SU-DHL-6 (cell line): Measurements from ENCODE around the gene KCNAB3.
"Not testable (repeated sequence)": the region's sequence is repeated elsewhere in the genome, so short reads cannot be mapped to it uniquely, and the experiment has no call there.

ENCODE experiments used
- H2AFZ ChIP-seq: fragments of 200-600 bp; sonication (generic); 2 replicates; pipeline ENCODE4 v1.6.1; 2014; ENCODE audit warnings: low read depth, mild to moderate bottlenecking, moderate library complexity, mixed read lengths, antibody characterized with exemption, low read length; ENCODE audit not compliant: severe bottlenecking
- H3F3A ChIP-seq: fragments of 200-600 bp; shearing (Covaris generic); 2 replicates; pipeline ENCODE4 v1.6.0; 2016; ENCODE audit warnings: antibody characterized with exemption, mild to moderate bottlenecking; ENCODE audit not compliant: insufficient read depth
- H3K27ac ChIP-seq: fragments of 200-600 bp; sonication (generic); 2 replicates; pipeline ENCODE4 v1.5.1; 2016; ENCODE audit warnings: low read depth, mild to moderate bottlenecking, low read length, moderate library complexity, mixed read lengths
- H3K27me3 ChIP-seq: fragments of 200-600 bp; sonication (generic), shearing (Covaris generic); 2 replicates; pipeline ENCODE4 v1.6.0; 2014; ENCODE audit warnings: mild to moderate bottlenecking, low read length
- H3K36me3 ChIP-seq: fragments of 200-600 bp; sonication (generic); 2 replicates; pipeline ENCODE4 v1.6.1; 2014; ENCODE audit warnings: mild to moderate bottlenecking, low read length, mixed read lengths
- H3K4me2 ChIP-seq: fragments of 300-600, 200-600 bp; shearing (Covaris generic), sonication (generic); 2 replicates; pipeline ENCODE4 v1.6.0; 2014; ENCODE audit warnings: low read length, low read depth, mild to moderate bottlenecking; ENCODE audit not compliant: poor library complexity, severe bottlenecking
- H3K4me3 ChIP-seq: fragments of 200-600 bp; sonication (generic); 2 replicates; pipeline ENCODE4 v1.5.1; 2014; ENCODE audit warnings: antibody characterized with exemption, low read length, mild to moderate bottlenecking, mixed read lengths; ENCODE audit not compliant: insufficient read depth, poor library complexity, severe bottlenecking
- H3K79me2 ChIP-seq: fragments of 200-600 bp; sonication (generic); 2 replicates; pipeline ENCODE4 v1.6.1; 2014; ENCODE audit warnings: mild to moderate bottlenecking, low read length, moderate library complexity; ENCODE audit not compliant: insufficient read depth
- H3K9ac ChIP-seq: fragments of 200-600 bp; sonication (generic); 2 replicates; pipeline ENCODE4 v1.7.0; 2014; ENCODE audit warnings: mild to moderate bottlenecking, low read length
- H3K9me2 ChIP-seq: fragments of 200-600 bp; sonication (generic); replicated peaks from 2 replicates; pipeline ENCODE4 v1.6.1; 2014; ENCODE audit warnings: low read length; ENCODE audit not compliant: insufficient read depth
- H3K9me3 ChIP-seq: fragments of 200-600 bp; sonication (generic); 2 replicates; pipeline ENCODE4 v1.6.1; 2014; ENCODE audit warnings: low read length, mixed read lengths; ENCODE audit not compliant: insufficient read depth
- H4K20me1 ChIP-seq: fragments of 200-600 bp; sonication (generic); 2 replicates; pipeline ENCODE4 v1.6.1; 2014; ENCODE audit warnings: low read depth, mild to moderate bottlenecking, antibody characterized with exemption, low read length, moderate library complexity, mixed read lengths
- EZH2phosphoT487 ChIP-seq: fragments of 200-600 bp; sonication (generic), shearing (Covaris generic); conservative IDR thresholded peaks from 2 replicates; pipeline ENCODE4 v1.6.1; 2018; ENCODE audit warnings: mild to moderate bottlenecking, antibody characterized with exemption, low read length, moderate library complexity, mixed read lengths
- TF ChIP-seq, protein P1 (sequence below): fragments of 200-600 bp; sonication (generic); IDR thresholded peaks from one replicate; pipeline ENCODE4 v1.5.1; 2017; ENCODE audit warnings: antibody characterized with exemption, mild to moderate bottlenecking, low read length, moderate library complexity; ENCODE audit not compliant: insufficient read depth, poor library complexity, severe bottlenecking

Gene KCNAB3

DNA sequence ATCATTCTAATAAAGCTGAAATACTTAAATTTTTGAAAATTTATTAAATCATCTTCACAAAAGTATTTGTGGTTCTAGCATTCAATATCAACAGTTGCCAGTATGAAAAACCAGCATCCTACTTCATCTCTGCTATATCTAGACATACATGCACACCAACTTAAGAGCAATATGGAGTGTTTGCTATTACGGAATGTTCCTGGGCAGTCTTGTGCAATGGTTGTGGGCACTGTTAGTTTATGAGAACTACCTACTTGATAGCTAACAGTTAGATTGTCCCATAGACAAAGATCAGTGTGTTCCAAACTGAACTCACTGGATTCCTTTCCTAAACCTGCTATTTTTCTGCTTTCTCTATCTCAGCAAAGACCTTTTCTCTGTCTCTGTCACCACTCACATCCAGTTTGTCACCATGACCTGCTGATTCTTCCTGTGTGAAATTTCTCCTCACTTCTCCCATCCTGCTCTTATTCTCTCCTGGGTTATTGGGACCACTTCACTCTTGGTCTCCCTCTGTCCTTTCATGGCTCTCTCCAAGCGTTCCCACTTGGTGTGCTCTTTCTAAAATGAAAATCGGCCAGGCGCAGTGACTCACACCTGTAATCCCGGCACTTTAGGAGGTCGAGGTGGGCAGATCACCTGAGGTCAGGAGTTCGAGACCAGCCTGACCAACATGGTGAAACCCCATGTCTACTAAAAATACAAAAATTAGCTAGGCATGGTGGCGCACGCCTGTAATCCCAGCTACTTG lies 30.0 kb upstream of the KCNAB3 start:
- Histone ChIP-seq H3F3A (no peaks in the 10 kb centered on the region), H3K9me3 (no peaks in the 10 kb centered on the region), H4K20me1 (no peaks in the 10 kb centered on the region), H3K36me3 (no peaks in the 10 kb centered on the region), H2AFZ (no peak overlapping the region), H3K4me2 (no peak overlapping the region), H3K4me3 (no peak overlapping the region), H3K9me2 (no peaks in the 10 kb centered on the region), H3K27ac (no peak overlapping the region), H3K27me3 (no peaks in the 10 kb centered on the region), H3K79me2 (no peaks in the 10 kb centered on the region), H3K9ac (no peak overlapping the region)
- TF ChIP-seq EZH2phosphoT487: no peak
- TF ChIP-seq, protein P1, sequence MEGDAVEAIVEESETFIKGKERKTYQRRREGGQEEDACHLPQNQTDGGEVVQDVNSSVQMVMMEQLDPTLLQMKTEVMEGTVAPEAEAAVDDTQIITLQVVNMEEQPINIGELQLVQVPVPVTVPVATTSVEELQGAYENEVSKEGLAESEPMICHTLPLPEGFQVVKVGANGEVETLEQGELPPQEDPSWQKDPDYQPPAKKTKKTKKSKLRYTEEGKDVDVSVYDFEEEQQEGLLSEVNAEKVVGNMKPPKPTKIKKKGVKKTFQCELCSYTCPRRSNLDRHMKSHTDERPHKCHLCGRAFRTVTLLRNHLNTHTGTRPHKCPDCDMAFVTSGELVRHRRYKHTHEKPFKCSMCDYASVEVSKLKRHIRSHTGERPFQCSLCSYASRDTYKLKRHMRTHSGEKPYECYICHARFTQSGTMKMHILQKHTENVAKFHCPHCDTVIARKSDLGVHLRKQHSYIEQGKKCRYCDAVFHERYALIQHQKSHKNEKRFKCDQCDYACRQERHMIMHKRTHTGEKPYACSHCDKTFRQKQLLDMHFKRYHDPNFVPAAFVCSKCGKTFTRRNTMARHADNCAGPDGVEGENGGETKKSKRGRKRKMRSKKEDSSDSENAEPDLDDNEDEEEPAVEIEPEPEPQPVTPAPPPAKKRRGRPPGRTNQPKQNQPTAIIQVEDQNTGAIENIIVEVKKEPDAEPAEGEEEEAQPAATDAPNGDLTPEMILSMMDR: no peak

DNA sequence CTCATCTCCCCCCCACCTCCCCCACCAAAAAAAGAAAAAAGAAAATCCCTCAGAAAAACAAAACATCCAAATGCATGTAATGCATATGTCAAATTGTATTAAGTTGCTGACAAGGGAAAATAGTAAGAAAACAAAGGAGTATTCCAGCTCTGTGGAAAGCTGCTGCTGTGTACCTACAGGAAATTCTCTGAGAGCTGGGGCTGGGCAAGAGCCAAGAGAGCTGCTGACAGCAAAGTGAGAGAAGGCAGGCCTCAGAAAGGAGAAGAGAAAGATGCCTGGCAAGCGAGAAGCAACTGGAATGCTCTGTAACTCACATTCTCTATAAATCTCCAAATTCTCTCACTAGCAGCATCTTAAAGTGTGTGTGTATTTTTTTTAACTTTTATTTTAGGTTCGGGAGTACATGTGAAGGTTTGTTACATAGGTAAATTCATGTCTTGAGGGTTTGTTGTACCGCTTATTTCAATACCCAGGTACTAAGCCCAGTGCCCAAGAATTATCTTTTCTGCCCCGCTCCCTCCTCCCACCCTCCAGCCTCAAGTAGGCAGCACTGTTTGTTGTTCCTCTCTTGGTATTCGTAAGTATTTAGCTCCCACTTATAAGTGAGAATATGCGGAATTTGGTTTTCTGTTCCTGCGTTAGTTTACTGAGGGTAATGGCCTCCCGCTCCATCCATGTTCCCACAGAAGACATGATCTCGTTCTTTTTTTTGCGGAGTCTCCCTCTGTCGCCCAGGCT lies 26.7 kb upstream of the KCNAB3 start:
- Histone ChIP-seq H3K79me2 (no peaks in the 10 kb centered on the region), H3K9ac (no peak overlapping the region), H4K20me1 (no peaks in the 10 kb centered on the region), H3K36me3 (no peaks in the 10 kb centered on the region), H3K27me3 (no peaks in the 10 kb centered on the region), H2AFZ (no peak overlapping the region), H3K4me2 (no peak overlapping the region), H3K27ac (no peak overlapping the region), H3F3A (no peaks in the 10 kb centered on the region), H3K4me3 (no peak overlapping the region), H3K9me3 (no peaks in the 10 kb centered on the region), H3K9me2 (no peaks in the 10 kb centered on the region)
- TF ChIP-seq, protein P1: no peak
- TF ChIP-seq EZH2phosphoT487: no peak

DNA sequence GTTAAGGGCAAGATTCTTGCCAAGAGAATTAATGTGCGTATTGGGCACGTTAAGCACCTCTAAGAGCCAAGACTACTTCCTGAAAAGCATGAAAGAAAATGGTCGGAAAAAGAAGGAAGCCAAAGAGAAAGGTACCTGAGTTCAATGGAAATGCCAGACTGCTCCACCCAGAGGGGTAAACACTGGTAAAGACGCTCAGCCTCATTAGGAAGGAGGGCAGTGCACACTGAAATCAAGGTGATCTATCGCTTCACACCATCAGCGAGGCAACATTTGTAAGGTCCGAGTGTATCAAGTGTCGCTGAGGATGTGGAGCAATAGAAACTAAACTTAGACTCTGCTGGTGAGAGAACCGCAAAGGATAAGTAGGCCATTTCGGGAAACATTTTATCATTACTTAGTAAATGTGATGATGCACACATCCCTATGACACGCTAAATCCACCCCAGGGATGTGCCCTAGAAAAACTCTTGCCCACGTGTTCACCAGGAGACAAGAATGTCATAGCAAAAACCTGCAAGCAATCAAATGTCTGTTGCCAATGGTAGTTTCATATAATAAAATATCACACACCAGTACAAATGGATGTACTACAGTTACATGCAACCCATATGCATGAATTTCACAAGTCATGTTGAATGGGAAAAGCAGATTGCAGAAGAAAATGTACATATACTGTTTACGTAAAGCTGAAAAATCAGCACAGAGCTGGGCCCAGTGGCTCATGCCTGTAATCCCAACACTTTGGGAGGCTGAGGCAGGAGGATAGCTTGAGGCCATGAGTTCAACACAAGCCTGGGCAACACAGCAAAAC lies 26.0 kb upstream of the KCNAB3 start:
- Histone ChIP-seq H2AFZ (no peak overlapping the region), H3K27me3 (no peaks in the 10 kb centered on the region), H4K20me1 (no peaks in the 10 kb centered on the region), H3K9me2 (no peaks in the 10 kb centered on the region), H3K79me2 (no peaks in the 10 kb centered on the region), H3K27ac (no peak overlapping the region), H3K9me3 (no peaks in the 10 kb centered on the region), H3K9ac (no peak overlapping the region), H3K4me3 (no peak overlapping the region), H3K36me3 (no peaks in the 10 kb centered on the region), H3K4me2 (no peak overlapping the region), H3F3A (no peaks in the 10 kb centered on the region)
- TF ChIP-seq EZH2phosphoT487: no peak
- TF ChIP-seq, protein P1: no peak

DNA sequence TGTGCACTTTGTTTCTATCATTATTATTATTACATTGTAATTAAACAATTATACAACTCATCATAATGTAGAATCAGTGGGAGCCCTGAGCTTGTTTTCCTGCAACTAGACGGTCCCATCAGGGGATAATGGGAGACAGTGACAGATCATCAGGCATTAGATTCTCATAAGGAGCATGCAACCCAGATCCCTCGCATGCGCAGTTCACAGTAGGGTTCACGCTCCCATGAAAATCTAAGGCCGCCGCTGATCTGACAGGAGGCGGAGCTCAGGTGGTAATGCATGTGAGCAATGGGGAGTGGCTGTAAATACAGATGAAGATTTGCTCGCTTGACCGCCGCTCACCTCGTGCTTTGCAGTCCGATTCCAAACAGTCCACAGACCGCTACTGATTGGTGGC lies 23.6 kb upstream of the KCNAB3 start:
- H3K9ac ChIP-seq, H3K79me2 ChIP-seq, H3F3A ChIP-seq, H3K9me3 ChIP-seq, H4K20me1 ChIP-seq, H3K4me3 ChIP-seq, H2AFZ ChIP-seq, H3K27me3 ChIP-seq, H3K4me2 ChIP-seq, H3K9me2 ChIP-seq, H3K27ac ChIP-seq: not testable (repeated sequence)
- peaks cover 11% of the 10 kb centered on the region; the same call in 1 of the 2 replicates for H3K36me3 ChIP-seq
